ENCODE measurements around the gene PTPRN2.

DNA sequence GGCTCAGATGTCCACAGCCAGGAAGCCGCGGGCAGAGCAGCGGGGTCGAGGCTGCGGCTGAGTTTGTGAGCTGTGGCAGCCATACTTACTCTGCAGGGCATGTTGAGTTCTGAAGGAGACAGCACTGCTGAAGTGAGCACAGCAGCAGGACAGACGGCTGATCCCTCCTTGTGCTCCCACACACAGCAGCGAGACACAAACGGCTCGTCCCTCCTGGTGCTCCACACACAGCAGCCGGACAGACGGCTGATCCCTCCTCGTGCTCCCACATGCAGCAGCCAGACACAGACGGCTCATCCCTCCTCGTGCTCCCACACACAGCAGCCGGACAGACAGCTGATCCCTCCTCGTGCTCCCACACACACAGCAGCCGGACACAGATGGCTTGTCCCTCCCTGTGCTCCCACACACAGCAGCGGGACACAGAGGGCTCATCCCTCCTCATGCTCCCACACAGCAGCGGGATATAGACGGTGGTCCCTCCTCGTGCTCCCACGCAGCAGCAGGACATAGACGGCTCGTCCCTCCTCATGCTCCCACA, 305.1 kb downstream of the PTPRN2 start:
- TF ChIP-seq POLR2A (IDR thresholded peaks at IDR 0.05; ENCODE audit: extremely low read depth, insufficient read length) (no peak), MYC (IDR thresholded peaks at IDR 0.05; ENCODE audit: low read depth, low read length) (no peak)
- TF ChIP-seq, protein P1, sequence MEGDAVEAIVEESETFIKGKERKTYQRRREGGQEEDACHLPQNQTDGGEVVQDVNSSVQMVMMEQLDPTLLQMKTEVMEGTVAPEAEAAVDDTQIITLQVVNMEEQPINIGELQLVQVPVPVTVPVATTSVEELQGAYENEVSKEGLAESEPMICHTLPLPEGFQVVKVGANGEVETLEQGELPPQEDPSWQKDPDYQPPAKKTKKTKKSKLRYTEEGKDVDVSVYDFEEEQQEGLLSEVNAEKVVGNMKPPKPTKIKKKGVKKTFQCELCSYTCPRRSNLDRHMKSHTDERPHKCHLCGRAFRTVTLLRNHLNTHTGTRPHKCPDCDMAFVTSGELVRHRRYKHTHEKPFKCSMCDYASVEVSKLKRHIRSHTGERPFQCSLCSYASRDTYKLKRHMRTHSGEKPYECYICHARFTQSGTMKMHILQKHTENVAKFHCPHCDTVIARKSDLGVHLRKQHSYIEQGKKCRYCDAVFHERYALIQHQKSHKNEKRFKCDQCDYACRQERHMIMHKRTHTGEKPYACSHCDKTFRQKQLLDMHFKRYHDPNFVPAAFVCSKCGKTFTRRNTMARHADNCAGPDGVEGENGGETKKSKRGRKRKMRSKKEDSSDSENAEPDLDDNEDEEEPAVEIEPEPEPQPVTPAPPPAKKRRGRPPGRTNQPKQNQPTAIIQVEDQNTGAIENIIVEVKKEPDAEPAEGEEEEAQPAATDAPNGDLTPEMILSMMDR (IDR thresholded peaks at IDR 0.05; ENCODE audit: low read depth, low read length): no peak
- TF ChIP-seq, protein P2, sequence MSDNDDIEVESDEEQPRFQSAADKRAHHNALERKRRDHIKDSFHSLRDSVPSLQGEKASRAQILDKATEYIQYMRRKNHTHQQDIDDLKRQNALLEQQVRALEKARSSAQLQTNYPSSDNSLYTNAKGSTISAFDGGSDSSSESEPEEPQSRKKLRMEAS (IDR thresholded peaks at IDR 0.05; ENCODE audit: low read depth, low read length): no peak
